HCT116 (cell line): ENCODE results near the gene USP47.

Source experiments
- ATF3 ChIP-seq: IDR thresholded peaks from 2 replicates; pipeline ENCODE4 v1.6.1; 2012
- CTCF ChIP-seq, 3 experiments: fragments of 200-600 bp in 1 of 3; sonication (generic) in 1 of 3; IDR thresholded peaks in 2 of 3; conservative IDR thresholded peaks in 1 of 3; 2 replicates each; pipeline ENCODE4 v1.5.1; 2012 to 2017; ENCODE audit warnings: low read depth in 2 of 3, low read length in 2 of 3, antibody characterized with exemption in 1 of 3, borderline replicate concordance in 1 of 3, control low read depth in 1 of 3, mild to moderate bottlenecking in 1 of 3, mixed read lengths in 1 of 3, mixed run types in 1 of 3, moderate library complexity in 1 of 3; ENCODE audit not compliant: insufficient read depth in 1 of 3
- EGR1 ChIP-seq: IDR thresholded peaks from 2 replicates; pipeline ENCODE4 v1.6.1; 2012; ENCODE audit warnings: low read depth
- EZH2 ChIP-seq: fragments of 200-600 bp; sonication (generic); IDR thresholded peaks from 2 replicates; pipeline ENCODE4 v1.6.1; 2017; ENCODE audit warnings: antibody characterized with exemption, mixed run types
- JUND ChIP-seq: IDR thresholded peaks from 2 replicates; pipeline ENCODE4 v1.6.1; 2012
- POLR2A ChIP-seq: IDR thresholded peaks from 2 replicates; pipeline ENCODE4 v1.7.0; 2011; ENCODE audit warnings: borderline replicate concordance; ENCODE audit not compliant: insufficient read depth, insufficient read length; ENCODE audit errors: extremely low read depth
- POLR2AphosphoS5 ChIP-seq: IDR thresholded peaks from 2 replicates; pipeline ENCODE4 v1.6.1; 2011; ENCODE audit warnings: mild to moderate bottlenecking, low read depth, low read length, moderate library complexity
- RAD21 ChIP-seq: IDR thresholded peaks from 2 replicates; pipeline ENCODE4 v1.6.1; 2012; ENCODE audit warnings: low read depth, mild to moderate bottlenecking
- REST ChIP-seq: IDR thresholded peaks from 2 replicates; pipeline ENCODE4 v1.6.1; 2012; ENCODE audit warnings: low read depth
- TCF7L2 ChIP-seq: IDR thresholded peaks from 2 replicates; pipeline ENCODE4 v1.7.0; 2011; ENCODE audit warnings: borderline replicate concordance, inconsistent platforms; ENCODE audit not compliant: insufficient read depth, insufficient read length; ENCODE audit errors: extremely low read depth
- ZFX ChIP-seq: fragments of 450-650 bp; IDR thresholded peaks from 2 replicates; pipeline ENCODE4 v1.6.1; 2017

DNA sequence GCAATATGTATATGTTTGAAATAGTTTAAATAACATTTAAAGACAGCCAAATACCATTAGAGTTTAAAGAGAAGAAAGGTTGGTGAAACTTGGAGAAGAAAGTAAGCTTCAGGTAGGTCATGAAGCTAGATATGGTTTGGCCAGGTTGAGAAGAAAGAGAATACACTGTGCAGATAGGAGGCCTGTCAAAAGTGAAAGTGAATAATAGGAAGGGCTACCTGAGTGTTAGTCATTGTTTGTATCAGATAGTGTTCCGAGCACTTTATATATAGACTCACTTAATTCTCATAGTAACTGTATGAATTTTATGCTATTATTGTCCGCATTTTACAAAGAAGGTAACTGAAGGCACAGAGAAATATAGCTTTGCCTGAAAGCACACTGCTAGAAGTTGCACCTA, 56.9 kb downstream of the USP47 start:
- no peak for TF ChIP-seq CTCF (IDR thresholded peaks at IDR 0.05 in 2 of 3, conservative IDR thresholded peaks at IDR 0.05 in 1 of 3; ENCODE audit: borderline replicate concordance in 1 of 3, insufficient read depth in 1 of 3, low read depth in 2 of 3, low read length in 2 of 3)
- TF ChIP-seq POLR2A, result no peak
- TF ChIP-seq ATF3, result no peak
- TF ChIP-seq REST, result no peak
- TF ChIP-seq ZFX, result no peak
- no peak for TF ChIP-seq POLR2AphosphoS5
- no peak for TF ChIP-seq RAD21
- no peak for TF ChIP-seq JUND
- TF ChIP-seq EZH2, result no peak
- no peak for TF ChIP-seq TCF7L2
- no peak for TF ChIP-seq EGR1
